GM18499 (cell line): Measurements from ENCODE around the gene WNK2.

ENCODE experiments used
- ATAC-seq: cut with Tn5 transposase; IDR thresholded peaks from one replicate; pipeline ENCODE4 v1.9.1; 2021; ENCODE audit warnings: moderate number of reproducible peaks; ENCODE audit not compliant: insufficient read depth, unreplicated experiment

The WNK2 gene

DNA sequence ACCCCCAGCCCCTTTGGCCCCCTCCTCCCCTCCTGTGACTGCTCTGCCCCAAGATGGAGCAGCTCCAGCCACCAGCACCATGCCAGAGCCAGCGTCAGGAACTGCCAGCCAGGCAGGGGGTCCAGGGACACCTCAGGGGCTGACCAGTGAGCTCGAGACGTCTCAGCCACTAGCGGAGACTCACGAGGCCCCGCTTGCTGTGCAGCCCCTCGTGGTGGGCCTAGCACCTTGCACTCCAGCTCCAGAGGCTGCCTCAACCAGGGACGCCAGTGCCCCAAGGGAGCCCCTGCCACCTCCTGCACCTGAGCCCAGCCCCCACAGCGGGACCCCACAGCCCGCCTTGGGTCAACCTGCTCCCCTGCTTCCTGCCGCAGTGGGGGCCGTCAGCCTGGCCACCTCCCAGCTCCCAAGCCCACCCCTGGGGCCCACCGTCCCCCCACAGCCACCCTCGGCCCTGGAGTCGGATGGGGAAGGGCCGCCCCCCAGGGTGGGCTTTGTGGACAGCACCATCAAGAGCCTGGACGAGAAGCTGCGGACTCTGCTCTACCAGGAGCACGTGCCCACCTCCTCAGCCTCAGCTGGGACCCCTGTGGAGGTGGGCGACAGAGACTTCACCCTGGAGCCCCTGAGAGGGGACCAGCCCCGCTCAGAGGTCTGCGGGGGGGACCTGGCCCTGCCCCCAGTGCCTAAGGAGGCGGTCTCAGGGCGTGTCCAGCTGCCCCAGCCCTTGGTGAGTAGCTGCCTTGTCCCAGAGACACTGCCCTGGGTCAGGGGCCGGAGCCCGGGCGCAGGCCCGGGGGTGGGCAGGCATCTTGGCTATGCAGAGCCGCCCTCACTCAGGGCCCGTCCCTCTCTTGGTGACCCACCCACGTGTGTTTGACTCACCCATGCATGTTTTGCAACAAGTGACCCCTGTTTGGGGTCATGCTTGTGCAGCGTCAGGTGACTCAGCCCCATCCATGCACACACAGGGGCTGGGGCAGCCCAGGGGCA, 105.2 kb downstream of the WNK2 start:
- ATAC-seq, result no peak

DNA sequence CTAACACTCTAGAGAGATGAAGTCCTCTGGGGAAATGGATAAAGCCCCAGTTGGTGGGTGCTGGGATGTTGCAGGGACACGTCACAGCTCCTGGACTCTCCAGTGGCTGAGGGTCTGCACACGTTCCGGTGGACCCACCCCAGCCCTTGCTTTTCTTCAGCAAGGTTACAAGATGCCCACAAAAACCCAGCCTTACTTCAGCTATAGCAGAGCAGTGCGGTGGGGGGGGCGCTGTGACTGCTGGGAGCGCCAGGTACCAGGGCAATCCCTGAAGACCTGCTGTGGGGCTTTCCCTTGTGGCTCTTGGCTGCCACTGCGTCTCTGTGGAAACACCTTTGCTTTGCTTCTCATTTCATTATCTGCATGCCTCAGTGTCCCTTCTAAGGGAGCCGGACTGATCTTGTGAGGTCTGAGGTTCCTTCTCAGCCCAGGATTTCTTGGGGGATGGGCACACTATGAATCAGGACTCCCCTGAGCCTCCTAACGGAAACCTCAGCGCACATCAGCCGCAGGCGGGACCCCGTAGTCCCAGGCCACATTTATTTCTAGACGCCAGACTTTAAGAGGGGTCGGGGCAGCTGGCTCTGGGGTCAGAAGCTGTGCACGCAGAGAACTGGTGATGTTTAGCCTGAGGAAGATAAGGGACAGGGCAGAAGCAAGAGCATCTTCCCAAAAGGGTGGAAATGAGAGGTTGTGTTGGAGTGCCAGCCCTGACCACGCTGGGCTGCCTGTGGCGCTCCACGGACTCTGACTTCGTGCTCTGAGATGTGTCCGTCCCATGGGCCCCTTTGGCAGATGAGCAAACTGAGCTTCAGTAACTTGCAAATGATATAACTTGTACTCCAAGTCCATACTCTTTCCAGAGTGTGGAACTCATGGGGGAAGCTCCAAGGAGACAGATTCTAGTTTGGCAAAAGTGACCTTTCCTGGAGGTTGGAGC, 106.8 kb downstream of the WNK2 start:
- ATAC-seq, result no peak

DNA sequence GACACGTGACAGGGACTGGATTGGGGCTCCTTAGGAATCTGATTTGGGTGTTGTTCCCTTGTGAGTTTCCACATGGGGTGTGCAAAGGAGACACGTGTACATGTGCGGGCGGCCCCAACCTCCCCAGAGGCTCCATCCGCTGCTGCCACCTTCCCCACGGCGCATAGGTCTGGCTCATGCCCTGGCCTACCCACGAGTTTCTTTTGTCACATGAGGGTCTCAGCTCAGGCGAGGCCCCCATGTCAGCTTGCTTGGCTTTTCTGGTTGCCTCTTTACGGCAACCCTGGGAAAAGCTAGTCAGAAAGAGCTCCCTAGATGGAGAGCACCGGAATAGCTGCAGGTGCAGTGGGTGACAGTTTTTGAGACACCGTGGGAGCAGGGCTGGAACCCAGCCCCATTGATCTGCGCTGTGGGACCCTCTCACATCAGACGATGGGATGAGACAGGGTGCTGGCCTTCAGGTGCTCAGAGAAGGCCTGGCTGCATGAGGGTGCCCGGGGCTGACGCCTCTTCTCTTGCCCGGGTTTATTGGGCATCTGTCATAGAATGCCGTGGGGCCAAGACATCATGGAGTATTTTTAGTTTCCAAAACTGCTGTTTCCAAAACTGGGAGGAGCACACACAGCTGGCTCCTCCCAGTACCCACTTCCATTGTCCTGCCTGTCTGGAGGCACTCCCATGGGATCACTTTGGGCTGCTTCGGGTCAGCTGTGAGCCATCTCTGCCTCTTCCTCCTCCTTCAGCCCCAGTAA, 107.8 kb downstream of the WNK2 start:
- ATAC-seq, result no peak

DNA sequence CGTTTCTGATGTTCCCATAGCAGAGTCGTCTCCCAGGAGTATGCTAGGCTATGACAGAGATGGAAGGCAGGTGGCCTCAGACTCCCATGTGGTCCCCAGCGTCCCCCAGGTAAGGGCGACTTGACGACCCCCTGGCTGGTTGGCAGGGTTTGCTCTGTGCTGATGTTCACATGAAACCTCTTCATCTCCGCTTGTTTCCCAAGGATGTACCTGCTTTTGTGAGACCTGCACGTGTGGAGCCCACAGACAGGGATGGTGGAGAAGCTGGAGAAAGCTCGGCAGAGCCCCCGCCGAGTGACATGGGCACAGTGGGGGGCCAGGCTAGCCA, 108.3 kb downstream of the WNK2 start:
- ATAC-seq, result no peak

DNA sequence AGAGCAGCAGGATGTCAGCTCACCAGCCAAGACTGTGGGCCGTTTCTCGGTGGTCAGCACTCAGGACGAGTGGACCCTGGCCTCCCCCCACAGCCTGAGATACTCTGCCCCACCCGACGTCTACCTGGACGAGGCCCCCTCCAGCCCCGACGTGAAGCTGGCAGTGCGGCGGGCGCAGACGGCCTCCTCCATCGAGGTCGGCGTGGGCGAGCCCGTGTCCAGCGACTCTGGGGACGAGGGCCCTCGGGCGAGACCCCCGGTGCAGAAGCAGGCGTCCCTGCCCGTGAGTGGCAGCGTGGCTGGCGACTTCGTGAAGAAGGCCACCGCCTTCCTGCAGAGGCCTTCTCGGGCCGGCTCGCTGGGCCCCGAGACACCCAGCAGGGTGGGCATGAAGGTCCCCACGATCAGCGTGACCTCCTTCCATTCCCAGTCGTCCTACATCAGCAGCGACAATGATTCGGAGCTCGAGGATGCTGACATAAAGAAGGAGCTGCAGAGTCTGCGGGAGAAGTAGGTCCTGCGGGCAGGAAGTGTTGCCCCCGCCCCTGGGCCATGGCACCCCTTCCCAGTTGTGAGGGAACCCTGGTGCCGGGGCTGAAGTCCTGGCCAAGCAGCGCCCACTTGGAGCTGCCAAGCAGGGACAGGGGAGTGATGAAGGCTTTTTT, 108.9 kb downstream of the WNK2 start:
- ATAC-seq, result no peak

DNA sequence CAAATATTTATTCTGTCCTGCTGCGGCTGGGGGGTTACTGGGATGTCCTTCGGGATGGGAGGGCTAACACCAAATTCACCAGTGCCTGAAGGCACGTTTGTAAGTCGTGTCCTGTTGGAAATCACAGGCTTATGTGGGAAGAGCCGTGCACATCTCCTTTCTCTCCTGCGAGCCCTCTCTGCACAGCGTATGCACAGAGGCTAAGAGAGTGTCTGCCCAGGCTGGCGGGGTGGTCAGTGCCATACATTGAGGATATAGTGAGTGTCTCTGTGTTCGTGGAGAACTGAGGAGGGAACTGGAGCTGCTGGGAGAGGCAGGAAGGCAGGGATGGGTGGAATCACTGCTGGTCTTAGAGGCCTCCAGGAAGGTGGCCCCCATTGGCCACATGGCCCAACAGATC, 110.1 kb downstream of the WNK2 start:
- ATAC-seq, result no peak

DNA sequence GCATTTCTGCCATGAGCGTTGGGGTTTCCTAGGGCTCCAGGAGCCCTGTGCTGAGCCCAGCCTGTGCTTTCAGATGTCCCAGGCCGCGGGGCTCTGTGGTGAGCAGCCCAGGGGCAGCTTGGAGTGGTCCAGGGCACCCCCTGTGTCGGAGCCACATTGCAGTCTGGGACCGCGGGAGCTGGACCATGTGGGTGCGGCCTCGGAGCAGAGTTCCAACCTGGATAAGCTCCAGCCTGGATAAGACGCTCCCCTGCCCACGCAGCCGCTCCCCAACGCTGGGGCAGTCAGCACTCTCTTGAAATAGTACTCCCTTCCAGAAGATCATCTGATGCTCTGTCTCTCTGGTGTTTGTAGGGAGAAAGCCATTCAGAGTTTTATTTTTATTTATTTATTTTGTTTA, 111.1 kb downstream of the WNK2 start:
- no peak for ATAC-seq

DNA sequence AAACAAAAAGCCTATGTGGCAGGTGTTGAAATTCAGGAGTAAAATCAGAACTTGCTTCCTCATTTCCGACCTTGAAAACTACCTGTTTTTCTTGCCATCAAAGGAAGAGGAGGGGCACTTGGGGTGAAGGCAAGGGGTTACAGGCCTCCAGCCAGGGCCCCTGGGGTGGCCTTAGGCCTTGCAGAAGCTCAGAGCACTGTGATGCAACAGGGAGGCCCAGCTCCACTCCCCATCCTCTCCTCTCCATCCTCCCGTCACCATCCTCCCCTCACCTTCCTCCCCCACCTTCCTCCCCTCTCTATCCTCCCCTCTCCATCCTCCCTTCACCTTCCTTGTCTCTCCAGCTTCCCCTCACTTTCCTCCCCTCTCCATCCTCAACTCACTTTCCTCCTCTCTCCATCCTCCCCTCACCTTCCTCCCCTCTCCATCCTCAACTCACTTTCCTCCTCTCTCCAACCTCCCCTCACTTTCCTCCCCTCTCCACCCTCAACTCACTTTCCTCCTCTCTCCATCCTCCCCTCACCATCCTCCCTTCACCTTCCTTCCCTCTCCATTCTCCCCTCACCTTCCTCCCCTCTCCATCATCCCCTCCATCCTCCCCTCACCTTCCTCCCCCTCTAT, 111.6 kb downstream of the WNK2 start:
- ATAC-seq, result no peak

DNA sequence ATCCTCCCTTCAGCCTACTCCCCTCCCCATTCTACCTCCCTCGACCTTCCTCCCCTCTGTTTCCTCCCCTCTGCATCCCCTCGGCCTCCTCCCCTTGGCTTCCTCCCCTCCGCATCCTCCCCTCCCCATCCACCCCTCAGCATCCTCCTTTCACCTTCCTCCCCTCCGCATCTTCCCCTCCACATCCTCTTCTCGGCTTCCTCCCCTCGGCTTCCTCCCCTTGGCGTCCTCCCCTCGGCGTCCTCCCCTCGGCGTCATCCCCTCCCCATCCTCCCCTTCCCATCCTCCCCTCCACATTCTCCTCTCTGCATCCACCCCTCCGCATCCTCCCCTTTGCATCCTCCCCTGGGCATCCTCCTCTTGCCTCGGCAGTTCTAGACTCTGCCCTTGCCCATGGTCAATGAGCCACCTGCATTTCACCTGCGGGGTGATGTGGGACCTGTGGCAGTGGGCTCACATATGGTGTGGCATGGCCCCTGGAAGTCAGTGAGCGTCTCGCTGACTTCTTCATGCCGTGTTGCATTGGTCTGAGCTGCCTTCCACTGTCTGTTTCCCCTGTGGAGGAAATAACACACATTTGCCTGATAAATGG, 113.0 kb downstream of the WNK2 start:
- no peak for ATAC-seq

DNA sequence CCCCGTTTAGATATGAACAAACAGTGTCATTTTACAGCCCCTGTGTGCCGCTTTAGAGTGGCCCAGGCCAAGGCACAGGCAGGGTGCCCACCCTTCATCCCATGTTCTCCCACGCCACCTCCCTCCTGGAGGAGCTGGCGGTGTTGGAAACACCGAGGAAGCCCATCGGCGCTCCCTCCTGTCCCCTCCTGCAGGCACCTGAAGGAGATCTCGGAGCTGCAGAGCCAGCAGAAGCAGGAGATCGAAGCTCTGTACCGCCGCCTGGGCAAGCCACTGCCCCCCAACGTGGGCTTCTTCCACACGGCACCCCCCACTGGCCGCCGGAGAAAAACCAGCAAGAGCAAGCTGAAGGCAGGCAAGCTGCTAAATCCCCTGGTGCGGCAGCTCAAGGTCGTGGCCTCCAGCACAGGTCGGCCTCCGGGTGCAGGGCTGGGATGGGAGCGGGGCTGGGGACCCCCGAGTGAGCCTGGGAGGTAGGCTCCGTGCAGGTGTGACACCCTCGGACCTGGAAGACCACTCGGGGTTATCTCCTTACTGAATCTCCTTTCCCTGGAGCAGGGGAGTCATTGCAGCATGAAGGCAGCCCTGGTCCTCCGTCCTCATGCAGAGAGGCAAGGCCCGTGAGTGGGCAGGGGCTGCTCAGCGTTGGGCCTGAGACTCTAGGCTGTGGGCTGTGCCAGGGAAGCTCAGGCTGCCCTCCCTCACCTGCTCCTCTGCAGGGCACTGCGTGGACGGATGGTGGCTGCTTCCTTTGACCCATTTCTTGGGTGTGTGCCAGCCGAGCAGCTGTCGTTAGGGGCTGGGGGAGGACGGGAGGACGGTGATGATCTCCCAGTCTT, 113.9 kb downstream of the WNK2 start:
- no peak for ATAC-seq

DNA sequence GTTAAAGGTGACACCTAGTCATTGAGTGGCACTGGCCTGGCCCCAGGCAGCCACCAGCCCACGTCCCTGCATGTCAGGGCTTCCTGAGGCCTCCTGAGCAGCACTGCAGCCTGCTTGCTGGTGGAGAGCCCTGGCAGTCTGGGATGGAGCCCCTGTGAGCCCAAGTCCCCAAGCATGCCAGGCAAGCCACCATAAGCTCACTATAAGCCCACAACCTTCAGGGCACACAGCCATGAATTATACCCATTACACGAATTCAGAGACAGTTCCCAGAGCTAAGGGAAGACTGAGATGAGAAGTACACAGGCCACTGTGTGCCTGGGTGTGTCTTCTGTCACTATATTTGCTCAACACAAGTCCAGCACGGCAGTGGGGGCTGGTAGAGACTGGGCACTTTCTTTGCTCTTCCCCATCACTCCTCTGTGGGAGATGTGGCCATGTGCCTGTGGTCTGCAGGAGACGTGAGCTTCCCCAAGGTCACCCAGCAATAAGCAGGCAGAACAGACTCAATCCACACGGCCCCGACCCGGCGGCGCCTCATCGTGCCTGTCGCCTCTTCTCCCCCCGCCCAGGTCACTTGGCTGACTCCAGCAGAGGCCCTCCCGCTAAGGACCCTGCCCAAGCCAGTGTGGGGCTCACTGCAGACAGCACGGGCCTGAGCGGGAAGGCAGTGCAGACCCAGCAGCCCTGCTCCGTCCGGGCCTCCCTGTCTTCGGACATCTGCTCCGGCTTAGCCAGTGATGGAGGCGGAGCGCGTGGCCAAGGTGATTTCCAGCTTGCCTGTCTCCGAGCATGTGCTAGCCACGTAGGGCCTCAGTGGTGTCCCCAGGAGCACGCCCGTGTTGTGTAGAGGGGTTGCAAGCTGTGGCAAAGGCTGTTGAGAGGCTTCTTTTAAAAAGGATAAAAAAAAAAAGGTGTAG, 114.8 kb downstream of the WNK2 start:
- no peak for ATAC-seq

DNA sequence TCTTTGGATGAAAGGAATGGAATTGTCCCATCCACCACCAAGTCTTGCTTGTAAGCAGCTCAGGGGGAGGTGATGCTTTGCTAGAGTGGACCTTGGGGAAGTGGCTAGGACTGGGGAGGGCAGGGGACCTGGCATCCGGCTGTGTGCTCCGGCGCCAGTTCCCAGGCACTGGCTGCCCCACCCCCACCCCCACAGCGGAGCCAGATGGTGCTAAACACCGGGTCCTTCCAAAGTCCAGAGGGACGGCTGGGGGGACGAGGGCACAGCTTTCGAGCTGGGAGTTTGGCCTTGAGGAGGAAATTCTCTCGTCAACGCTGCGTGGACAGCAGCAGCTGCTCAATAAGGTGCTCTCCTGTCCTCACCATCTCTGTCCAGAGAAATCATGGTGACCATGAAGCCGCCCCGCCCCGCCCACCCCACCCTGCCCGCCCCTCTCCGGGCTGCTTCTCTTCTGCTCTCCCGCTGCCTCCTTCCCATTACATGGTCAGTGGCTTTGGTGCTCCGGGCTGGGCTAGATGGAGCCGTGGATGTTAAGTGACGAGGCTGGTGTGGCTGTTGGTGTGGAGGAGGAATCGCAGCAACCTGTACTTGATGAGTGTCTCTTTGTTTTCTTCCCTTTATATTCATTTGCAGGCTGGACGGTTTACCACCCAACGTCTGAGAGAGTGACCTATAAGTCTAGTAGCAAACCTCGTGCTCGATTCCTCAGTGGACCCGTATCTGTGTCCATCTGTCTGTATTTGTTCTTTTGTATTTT, 115.7 kb downstream of the WNK2 start:
- no peak for ATAC-seq

DNA sequence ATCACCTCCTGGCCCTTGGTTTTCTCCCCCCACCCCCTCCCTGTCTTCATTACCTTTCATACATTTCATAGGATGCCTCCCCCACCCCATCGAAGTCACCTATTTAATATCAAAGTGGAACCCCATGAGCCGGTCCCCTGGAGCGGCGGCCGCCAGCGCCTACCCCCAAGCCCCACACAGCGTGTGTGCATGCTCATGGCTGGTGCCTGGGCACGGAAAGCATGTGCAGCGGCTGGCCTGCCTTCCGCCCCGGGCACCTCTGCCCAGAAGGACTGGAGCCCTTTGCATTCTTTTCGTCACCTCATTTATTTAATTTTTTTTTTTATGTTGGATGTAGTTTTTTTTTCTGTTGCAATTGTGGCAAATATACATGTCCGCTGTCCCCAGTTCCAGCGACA, 116.2 kb downstream of the WNK2 start:
- no peak for ATAC-seq

DNA sequence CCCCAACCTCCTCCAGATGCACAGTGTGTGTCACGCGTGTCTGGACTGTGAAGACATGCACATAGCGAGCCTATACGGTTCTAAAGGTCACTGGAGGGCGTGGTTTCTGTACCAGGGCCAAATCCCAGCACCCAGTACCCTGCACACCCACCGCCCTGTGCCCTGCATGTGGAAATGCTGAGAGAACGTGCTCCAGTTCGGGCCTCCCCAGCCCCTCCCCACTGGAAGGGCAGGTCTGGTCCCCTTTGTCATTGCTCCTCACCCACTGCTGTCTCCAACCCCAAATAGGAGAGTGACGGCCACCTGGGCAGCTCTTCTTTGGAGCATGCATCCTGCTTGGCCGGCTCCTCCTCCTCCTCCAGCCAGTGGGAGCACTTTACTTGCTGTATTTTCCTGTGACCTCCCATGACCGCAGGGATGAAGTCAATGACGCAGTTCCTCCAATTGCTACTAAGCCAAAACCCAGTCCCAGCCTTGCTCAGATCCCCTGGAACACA, 116.7 kb downstream of the WNK2 start:
- ATAC-seq, result no peak

DNA sequence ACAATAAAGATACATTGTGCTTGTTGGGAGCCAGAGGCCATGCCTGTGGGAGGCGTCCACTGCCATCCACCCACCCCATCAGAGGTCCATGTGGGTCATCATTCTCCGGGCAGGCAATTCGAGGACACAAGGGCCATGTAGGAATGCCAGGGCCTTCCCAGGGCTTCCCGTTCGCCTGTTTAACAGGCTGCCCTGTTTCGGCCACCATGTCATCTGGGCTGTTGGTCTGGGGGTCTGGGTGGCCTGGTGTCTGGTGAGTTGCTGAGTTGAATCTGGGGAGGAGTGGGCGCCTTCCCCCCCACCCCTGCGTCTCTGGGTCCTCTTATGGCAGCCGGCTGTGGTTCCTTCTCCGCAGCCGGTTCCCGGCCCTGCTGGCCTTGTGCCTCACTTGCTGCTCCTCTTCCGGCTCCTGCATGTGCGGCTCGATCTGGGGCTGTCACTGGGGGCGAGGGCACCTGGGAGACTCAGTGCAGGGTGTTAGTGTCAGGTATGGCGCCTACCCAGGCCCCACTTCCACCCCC, 117.4 kb downstream of the WNK2 start:
- no peak for ATAC-seq

DNA sequence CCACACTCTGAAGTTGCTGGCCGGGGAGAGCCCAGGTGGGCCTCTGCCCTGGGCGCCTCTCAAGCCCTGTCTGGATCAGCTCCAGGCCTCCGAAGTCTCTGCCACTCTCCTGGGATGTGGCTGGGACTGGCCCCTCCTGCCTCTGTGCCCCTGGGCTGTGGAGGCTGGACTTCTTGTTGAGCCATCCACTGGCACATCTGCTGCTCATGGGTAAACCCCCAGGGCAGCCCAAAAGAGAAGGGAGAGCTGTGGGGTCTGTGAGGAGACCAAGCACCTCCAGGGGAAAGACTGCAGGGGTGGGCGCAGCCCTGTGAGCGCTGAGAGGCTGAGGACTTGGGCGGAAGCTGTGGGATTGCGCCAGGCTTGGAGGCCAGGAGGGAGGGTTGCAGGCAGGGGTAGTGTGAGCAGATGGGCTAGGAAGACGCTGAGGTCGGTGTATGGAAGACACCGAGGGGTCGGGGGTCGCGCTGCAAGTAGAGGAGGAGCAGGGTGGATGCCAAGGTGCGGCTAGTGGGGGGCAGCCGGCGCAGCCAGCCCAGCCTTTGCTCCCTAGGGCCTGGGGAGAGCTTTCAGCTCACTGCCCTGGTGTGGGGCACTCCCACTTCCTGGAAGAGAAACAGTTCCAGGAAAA, 118.1 kb downstream of the WNK2 start:
- ATAC-seq, result no peak
